Ureter (tissue), 1 donor: ENCODE results near the gene LRCH1. TPM values are rescaled to one million over a fixed set of nuclear protein-coding genes. Genes with fewer than 3 reads are reported as not detected.

Experiments
- DNase-seq: peaks from one replicate; pipeline ENCODE4 v3.0.0-alpha.2; 2020; ENCODE audit warnings: low spot score
- total RNA-seq: library from RNA; stranded (reverse); gene quantifications from one replicate; pipeline ENCODE4 v1.2.4, GENCODE V29; 2023
- donor health status: DM: yes; HTN: yes; CAD: no.

LRCH1 gene
- total RNA-seq, 1 donor from 2014 or later: 27.3 TPM

DNA sequence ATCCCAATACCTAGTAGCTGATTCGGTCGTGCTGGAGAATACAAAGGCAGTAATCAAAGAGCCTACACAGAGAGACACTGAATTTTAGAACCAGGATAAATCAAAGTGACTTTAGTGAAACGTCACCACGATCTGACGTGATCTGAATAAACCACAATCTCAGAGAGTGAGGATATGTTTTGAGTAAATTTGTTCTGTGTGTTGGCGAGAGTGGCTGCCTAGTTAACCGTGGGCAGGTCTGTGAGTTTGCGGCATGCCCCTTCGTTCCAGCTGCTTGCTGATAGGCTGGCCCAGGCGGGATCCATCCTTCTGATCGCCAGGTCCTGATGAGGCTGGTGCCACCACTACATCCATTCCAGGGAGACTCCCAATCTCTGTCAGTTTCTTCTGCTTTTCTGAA is 40.4 kb downstream of the LRCH1 start:
- DNase-seq: no peak

DNA sequence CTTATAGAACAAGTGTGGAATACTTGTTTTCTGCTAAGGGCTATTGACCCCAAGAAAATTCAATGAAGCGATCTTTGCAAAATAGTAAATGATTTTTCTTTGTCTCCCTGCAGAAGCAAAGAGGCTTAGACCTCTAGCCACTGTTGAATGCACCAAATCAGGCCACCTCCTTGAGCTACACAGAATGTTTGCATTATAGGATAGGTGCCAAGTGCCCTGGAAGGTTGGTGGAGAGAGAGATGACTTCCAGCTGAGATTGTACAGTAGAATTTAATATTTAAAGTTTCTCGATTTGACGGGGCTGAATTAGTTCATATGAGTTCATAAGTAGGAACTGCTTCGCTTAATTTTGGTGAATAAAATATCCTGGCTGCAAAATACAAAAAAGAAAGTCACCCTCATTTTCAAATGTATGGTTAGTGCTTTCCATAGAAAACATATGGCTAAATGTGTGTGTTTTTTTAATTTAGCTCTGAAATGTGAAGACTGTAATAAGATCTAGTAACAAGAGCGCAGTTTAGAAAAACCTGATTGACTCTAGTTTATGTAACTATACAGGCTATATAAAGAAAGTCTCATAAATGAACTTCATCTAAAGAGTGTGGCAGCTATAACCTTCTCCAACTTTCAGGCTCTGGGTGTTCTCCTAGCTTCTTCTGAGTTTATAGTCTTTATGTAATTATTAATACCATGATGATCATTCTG is 41.6 kb downstream of the LRCH1 start:
- no peak for DNase-seq

DNA sequence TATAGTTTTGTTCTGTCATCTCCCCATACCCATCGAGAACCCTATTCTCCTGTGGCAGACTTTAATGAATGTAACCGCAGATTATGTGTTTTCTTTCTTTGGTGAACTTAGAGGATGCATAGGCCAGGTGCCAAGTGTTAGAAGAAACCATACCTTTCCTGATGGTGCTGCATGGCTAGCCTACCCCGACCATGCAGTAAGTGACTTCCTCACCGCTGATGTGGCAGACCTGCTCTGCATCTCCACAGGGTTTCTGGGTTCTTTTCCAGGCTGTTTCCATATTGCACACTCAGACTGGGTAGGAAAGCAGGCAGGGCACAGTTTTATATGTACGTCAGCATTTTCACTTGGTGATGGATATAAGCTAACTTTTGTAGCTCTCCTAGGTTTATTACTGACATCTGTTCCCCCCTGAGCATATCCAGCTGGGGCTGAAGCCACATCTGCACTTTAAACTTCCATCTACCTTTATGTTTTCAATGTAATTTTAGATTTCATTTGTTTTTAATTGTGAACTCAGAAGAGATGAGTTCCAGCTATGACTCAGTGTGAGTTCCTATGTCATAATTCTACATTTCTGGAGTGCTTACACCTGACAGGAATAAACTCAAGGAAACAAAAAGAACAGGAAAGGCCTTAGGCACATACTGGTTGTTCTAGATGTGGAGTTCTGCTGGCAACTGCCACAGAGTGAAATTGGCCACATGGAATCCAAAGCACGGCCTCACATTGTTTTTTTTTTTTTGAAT is 42.3 kb downstream of the LRCH1 start:
- DNase-seq: no peak

DNA sequence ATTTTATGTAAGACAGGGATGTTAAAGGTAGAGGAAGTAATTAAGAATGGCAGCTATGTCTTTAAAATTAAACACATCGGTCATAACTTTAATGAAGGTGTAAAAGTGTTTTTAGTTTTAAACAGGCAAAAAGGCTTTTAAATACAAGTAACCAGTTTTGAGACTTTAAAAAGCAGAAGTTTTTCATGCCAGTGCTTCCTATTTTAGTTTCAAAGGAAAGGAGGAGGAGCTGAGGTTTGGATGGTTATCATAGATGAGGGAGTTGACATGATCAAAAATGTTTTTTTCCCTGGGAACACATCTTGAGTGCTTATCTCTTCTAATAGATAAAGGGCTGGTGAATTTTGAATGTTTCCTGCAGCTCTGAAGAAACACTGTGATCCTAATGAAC is 42.9 kb downstream of the LRCH1 start:
- no peak for DNase-seq

DNA sequence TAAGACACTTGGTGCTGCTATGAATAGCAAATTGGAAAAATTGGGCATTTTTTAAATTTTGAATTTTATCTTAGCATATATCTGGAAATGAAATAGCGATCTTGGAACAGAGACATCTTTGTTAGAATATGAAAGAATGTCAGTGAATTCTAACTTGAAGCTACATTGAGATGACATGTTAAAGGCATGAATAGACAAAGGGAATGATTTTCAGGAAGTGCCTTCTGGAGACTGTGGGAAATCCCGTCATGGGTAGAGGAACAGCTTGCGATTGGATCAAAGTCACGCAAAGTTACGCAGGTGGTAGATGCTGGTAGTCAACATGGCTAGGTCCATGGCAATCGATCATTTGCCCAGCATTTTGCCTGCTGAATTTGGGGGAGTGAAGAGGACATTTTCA is 43.5 kb downstream of the LRCH1 start:
- no peak for DNase-seq

DNA sequence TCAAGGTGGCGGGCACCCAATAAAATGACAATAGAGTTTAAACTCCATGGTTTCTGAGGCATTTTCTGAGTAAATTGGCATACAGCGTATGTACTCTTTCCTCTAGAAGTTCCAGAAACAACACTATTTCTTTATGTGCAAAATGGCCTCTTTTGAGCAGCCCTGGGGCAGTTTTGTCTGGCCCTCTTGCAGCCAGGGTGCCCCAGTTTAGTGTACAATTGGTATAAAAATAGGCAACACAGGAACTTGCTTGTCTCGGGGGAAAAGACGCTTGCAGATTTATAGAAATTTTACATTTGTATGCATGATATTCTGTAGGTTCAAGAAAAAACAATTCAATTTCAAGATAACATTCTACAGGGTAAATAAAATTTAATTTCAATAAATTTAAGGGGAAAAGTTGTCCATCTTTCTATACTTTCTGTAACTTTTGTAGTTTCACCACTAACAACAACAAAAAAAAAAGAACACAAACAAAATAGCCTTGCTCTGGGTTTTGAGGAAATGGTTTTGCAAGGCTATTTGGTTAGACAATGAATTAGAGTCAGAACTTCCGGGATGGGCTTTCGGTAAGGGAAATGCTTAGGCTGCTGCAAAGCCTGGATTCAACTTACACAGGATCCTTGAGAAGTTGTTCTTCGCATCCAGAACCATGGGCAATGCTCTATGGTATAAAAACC is 45.3 kb downstream of the LRCH1 start:
- no peak for DNase-seq

DNA sequence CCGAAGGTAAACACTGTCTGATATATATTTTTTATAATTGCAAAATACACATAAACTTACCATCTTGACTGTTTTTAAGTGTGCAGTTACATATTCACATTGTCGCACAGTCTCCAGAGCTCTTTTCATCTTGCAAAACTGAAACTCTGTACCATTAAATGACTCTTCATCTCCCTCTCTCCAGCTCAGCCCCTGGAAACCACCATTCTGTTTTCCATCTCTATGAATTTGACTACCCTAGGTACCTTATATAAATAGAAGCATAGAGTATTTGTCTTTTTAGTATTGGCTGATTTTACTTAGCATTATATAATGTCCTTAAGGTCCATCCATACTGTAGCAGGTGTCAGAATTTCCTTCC is 45.8 kb downstream of the LRCH1 start:
- DNase-seq: no peak

DNA sequence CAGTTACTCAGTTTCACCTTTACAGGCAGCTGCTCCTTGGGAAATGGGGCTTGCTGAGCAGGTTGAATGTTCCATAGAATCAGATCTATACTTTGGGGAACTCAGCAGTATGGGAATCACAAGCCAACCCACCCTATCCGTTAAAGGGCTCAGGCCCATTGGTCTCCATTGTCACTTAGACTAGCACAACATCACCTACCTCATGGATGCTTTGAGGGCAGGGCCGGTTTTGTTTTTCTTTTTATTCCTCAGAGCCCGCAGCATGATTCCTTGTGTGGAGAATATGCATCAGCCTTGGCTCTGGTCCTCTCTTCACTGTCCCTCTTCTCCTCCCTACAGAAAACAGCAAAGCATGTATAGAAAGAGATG is 48.0 kb downstream of the LRCH1 start:
- no peak for DNase-seq

DNA sequence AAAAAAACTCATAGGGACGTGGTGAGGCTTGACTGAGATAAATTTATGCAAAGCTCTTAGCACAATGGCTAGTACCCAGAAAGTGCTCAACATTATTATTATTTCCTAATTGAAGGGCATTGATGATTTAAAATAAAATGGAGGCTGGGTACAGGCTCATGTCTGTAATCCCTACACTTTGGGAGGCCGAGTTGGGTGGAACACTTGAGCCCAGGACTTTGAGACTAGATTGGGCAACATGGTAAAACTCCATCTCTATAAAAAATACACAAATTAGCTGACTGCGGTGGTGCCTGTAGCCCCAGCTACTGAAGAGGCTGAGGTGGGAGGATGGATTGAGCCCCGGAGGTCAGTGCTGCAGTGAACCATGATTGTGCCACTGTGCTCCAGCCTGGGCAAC is 49.6 kb downstream of the LRCH1 start:
- no peak for DNase-seq

DNA sequence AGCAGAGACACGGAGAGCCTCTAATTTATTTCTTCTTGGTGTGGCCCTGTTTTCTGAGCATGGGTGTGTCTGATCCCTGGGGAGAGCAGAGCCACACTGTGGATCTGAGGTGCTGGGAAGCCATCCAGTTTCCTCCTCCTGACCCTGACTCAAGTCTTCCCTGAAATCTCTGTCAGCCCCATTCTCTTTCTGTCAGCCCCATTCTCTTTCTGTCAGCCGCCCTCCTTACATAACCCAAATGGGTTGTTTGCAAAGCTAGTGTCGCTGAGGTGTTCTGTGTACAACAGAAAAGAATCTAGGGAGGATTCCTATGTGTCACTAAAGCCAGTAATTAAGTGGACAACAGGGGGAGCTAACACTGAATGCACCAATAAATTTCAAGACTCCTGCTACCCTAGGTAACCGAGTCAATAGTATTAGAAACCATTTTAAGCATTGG is 50.2 kb downstream of the LRCH1 start:
- DNase-seq: no peak

DNA sequence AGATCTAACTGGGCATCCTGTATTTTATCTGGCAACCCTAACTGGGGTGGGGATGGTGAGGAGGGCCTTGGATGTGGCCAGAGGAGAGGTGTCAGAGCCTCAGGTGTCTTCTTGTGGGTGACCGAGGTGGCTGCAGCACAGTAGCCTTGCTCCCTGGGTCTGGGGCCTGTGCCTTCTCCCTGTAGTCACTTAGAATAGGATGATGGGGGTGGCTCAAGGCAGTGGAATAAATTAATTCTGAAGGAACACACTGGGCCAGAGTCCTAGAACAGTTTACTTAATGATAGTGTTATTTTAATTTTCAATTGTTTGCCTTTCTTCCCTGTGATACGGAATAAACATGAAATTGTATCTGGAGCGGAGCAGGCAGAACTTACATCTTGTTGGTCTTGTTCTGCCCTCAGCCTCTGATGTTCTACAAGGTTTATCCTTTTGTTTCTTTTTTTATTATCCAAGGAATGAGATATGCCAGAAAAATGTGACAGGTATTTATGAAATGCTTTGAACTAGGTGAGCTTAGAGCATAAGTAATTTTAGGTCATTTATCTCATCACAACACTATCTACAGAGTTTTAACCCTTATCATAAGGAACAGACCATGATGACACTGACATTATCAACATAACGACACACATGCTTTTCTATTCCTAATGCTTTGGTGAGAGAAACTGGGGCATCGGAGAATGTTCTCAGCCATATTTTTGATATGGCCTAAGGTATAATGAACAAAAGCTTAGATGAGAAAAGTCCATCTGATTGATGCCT is 51.4 kb downstream of the LRCH1 start:
- no peak for DNase-seq

DNA sequence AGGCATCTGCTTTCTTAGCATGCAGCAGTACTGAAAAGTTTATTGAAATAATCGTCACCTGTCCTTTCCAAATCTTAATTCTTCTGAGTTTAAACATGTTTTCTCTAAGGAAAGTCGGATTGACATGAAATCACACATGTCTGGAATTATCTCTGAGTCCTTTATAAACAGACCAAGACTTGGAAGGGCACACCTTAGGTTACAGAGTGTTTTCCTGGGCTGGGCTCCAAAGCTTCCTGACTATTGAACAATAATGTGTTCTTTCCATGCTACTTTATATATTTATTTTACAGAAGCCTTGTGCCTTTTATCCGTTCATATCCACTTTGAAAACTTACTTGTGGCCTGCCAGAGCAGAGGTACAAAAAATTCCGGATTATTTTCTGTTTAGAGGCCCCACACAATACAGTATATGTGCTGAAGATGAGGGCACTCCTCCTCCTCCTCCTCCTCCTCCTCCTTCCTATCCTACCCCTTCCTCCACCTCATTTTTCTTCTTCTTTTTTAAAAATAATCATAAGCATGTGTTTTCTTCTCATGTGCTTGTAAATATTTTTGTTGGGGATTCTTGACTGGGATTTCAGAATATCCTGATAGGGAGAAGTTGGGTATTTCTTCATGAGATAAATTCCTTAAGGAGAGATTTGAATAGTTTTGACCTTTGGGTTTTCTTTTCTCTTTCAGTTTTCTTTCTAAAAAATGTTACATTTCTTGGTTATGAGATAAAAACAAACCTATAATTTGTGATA is 52.3 kb downstream of the LRCH1 start:
- no peak for DNase-seq

DNA sequence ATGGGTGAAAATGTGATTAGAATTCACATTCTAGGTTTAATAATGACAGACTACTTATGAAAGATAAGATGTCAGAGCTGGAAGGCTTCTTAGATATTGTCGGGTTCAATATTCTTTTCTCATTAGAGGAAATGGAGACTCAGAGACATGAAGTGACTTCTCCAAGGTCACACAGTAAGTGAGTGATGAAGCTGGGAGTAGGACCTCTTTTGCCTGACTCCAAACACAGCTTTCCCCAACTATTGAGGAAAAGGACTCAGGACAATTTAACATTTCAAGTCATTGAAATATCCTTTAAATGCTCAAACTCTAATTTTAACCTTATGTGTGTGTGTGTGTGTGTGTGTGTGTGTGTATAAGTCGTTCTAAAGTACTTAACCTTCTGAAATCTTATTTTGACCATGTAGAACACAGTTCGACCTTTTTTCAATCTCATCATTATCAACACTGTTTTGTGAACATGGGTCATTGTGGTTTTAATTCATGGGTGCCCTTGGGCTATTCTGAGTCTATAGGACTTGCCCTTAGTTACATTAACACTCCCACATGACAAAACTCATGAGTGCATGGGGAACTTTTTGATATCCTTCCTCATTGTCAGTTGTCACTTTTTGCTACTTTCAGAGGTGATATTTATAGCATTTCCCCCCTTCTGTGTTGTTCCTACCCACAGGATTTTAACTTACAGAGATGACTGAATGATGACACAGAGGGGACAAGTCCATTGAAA is 53.0 kb downstream of the LRCH1 start:
- DNase-seq: no peak

DNA sequence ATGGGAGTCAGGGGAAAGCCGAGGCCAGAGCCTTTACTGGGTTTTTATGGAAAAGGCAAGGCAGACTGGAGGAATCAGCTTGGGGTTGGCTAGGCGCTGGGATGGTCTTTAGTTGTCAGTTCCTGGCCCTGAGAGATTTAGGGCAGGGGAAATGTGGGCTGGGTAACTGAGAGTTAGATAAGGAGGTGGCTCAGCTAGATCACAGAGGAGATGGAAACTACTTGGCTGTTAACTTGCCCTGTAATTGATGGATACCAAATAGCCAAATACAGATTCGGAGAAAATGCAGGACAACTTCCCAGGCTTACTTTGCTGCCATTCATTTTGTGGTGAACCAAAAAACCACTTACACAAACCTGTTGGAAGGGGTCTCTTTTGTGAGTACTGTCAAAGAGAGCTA is 54.0 kb downstream of the LRCH1 start:
- no peak for DNase-seq

DNA sequence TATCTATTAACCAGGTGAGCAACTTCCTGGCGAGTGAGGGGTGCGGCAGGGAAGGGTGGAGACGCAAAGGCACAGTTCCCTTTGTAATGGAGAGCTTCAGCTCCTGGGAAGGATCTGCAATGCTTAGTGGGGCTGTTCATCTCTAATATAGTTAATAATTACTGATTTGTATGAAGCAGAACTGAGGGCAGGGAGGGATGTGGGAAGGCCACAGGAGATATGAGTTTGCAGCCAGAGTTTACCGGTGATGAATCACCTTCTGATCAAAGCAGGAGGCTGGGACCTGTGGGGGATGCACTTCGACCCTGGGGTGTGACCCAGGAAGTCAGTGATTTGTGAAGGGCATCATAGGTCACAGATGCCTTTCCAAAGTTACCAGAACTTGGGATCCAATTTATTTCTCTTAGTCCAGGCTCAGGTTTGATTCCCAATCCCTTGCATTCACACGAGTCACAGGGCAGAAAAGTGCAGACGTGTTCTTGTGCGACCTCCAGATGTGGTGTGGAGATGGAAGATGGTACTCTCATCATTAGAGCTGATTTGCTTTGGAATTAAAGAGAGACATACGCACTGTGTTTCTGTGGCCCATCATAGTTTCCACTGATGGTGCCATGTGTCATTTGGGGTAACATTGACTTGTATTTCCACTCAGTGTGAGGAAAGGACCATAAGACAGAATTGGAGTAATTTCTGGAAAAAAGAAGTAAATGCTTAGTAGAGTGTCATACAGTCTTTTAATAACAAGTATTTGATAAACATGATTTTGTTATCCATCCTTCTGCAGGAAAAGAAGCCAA is 55.0 kb downstream of the LRCH1 start:
- no peak for DNase-seq

DNA sequence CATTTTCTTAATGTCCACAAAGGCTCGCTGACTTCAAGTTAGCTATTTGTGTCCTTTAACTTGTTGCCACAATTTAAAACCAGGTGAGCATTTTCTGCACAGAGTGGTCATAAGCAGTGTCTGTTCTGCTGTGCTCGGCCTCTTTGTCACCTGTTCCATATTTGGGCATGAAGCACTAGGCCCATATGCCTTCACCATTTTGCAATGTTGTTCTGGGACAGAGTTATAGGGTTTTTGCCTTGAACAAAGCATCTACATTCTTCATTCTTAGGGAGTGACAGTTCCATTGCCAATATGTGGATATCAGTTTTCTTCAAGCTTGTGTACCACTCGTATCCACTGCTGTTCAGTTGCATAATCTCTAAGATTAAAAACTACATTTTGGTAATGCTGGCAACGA is 56.1 kb downstream of the LRCH1 start:
- no peak for DNase-seq

DNA sequence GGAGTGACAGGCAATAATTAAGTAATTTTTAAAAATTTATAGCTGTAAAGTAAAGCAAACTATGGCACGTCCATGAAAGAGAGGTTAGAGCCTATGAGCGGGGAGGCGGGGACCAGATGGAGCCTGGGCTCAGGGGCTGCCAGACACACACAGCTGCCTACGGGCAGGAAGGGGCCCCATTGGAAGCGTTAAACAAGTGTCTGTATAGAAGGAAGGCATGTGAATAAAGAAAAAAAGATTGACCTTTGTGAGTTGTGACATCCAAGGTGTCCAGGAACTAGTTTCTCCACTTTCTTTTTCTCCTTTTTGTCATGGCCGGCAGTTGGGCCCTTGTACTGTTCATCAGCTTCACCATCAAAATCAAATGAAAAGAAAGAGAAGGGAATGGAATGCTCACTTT is 56.8 kb downstream of the LRCH1 start:
- no peak for DNase-seq

DNA sequence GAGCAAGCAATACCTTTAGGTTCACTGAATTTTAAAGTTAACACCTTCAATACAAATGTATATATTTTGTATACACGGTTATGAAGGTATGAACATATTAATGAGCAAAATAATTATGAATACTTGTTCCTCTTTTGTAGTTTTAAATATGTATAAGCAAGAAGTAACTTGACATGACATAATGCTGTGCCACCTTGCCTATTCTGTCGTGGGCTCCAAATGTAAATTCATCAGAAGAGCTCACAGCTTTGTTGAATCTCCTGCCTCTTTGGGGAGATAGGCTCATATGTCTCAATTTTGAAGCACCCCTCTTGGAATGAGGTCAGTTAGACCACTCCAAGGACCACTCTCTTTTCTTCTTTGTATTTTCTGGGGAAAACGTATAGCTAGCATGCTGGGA is 59.3 kb downstream of the LRCH1 start:
- DNase-seq: no peak

DNA sequence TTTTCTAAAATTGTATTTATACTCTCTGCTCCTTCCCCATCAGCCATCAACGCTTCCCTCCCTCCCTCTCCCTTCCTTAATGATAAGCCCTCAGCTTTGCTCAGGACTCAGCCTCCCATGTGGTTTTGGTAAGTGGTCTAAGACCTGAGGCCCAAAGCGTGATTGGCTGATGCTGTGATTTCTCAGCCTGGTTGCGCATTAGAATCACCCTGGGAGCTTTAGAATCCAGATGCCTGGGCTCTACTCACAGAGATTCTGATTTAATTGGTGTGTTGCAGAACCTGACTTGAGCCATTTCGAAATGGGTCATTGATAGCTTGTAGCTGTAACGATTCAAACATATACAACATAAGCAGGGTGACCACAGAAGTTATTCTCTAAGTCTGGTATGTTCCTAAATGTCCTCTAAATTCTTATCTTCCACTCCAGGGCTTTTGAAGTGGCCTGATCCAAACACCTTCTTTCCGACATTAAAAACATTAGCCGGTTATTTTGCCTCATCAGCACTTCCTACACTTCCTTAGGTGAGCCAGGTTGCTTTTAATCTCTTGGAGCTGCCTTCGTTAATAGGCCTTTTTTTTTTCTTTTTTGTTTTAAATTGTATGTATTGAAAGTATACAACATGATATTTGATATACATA is 60.6 kb downstream of the LRCH1 start:
- DNase-seq: no peak

DNA sequence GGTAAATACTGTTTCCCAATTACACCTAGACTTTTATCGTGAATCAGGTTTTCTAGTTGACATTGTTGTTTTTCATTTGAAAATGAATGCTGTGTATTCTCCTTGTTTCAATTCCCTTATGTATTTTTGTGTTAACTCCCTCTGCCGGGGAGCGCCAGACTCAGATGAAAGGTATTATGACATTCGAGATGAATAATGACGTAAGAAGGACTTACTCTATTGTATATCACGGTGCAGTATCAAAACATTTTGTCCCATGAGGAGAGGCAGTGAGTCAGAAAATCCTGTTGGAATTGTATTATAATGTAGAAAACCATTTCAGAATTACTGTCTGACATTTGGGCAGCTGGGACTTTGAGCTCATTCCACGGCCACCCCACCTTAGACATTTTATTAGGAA is 61.6 kb downstream of the LRCH1 start:
- DNase-seq: no peak
